Chondrocyte (in vitro differentiated cells): ENCODE data around the gene CLIP1. TPM values are rescaled to one million over a fixed set of nuclear protein-coding genes. Genes with fewer than 3 reads are reported as not detected.
A peak's percentile ranks its signal among the peaks of the same experiment; 100 is the strongest.
"Not testable (repeated sequence)": the region's sequence is repeated elsewhere in the genome, so short reads cannot be mapped to it uniquely, and the experiment has no call there.

Experiments
- DNase-seq: peaks from one replicate; pipeline ENCODE4 v3.0.0; 2021; ENCODE audit warnings: mixed read lengths, low spot score
- H3K27ac Mint-ChIP-seq: one replicate; pipeline ENCODE4 v1.8.0; 2021; ENCODE audit warnings: mild to moderate bottlenecking, moderate library complexity, mixed read lengths; ENCODE audit not compliant: unreplicated experiment
- H3K27me3 Mint-ChIP-seq: 2 replicates; pipeline ENCODE4 v1.8.0; 2021; ENCODE audit warnings: low read depth, mixed read lengths
- H3K36me3 Mint-ChIP-seq: 2 replicates; pipeline ENCODE4 v1.8.0; 2021; ENCODE audit warnings: low read depth, mixed read lengths
- H3K4me1 Mint-ChIP-seq: 2 replicates; pipeline ENCODE4 v1.8.0; 2021; ENCODE audit warnings: low read depth, mild to moderate bottlenecking, mixed read lengths
- H3K4me3 Mint-ChIP-seq: one replicate; pipeline ENCODE4 v1.8.0; 2021; ENCODE audit warnings: mild to moderate bottlenecking, moderate library complexity, mixed read lengths; ENCODE audit not compliant: unreplicated experiment
- H3K9me3 Mint-ChIP-seq: 2 replicates; pipeline ENCODE4 v1.8.0; 2021; ENCODE audit warnings: low read depth, mixed read lengths
- total RNA-seq: library from RNA; stranded (reverse); gene quantifications from 3 replicates; pipeline ENCODE4 v1.2.1, GENCODE V29; 2021
- TF ChIP-seq, protein P1 (sequence below): fragments of 200-600 bp; sonication (generic); IDR thresholded peaks from 2 replicates; pipeline ENCODE4 v1.5.0; 2021; ENCODE audit warnings: antibody characterized with exemption, mild to moderate bottlenecking, moderate library complexity

Gene CLIP1
- total RNA-seq, 1 donor from 2014 or later, result 101 TPM

- TF ChIP-seq, protein P1, sequence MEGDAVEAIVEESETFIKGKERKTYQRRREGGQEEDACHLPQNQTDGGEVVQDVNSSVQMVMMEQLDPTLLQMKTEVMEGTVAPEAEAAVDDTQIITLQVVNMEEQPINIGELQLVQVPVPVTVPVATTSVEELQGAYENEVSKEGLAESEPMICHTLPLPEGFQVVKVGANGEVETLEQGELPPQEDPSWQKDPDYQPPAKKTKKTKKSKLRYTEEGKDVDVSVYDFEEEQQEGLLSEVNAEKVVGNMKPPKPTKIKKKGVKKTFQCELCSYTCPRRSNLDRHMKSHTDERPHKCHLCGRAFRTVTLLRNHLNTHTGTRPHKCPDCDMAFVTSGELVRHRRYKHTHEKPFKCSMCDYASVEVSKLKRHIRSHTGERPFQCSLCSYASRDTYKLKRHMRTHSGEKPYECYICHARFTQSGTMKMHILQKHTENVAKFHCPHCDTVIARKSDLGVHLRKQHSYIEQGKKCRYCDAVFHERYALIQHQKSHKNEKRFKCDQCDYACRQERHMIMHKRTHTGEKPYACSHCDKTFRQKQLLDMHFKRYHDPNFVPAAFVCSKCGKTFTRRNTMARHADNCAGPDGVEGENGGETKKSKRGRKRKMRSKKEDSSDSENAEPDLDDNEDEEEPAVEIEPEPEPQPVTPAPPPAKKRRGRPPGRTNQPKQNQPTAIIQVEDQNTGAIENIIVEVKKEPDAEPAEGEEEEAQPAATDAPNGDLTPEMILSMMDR, result no peak
- no peak for DNase-seq
- H3K4me3 Mint-ChIP-seq, result peak overlapping the region; percentile 82
- H3K36me3 Mint-ChIP-seq, result no peaks in the 10 kb centered on the region
- H3K27me3 Mint-ChIP-seq, result no peaks in the 10 kb centered on the region
- no peaks in the 10 kb centered on the region for H3K9me3 Mint-ChIP-seq
- H3K27ac Mint-ChIP-seq, result peak overlapping the region; percentile 94
- peaks cover 40% of the 10 kb centered on the region for H3K4me1 Mint-ChIP-seq
Observed at GRCh38 chr12:122422730-122423257, 325 bp upstream of the CLIP1 start.

- peak overlapping the region; percentile 97 for H3K27ac Mint-ChIP-seq
- H3K36me3 Mint-ChIP-seq, result no peaks in the 10 kb centered on the region
- H3K27me3 Mint-ChIP-seq, result no peaks in the 10 kb centered on the region
- TF ChIP-seq, protein P1, result no peak
- DNase-seq, result no peak
- no peaks in the 10 kb centered on the region for H3K9me3 Mint-ChIP-seq
- H3K4me3 Mint-ChIP-seq, result peak overlapping the region; percentile 91
- H3K4me1 Mint-ChIP-seq, result peaks cover 52% of the 10 kb centered on the region
Observed at GRCh38 chr12:122421187-122421820, 1.2 kb downstream of the CLIP1 start.

DNA sequence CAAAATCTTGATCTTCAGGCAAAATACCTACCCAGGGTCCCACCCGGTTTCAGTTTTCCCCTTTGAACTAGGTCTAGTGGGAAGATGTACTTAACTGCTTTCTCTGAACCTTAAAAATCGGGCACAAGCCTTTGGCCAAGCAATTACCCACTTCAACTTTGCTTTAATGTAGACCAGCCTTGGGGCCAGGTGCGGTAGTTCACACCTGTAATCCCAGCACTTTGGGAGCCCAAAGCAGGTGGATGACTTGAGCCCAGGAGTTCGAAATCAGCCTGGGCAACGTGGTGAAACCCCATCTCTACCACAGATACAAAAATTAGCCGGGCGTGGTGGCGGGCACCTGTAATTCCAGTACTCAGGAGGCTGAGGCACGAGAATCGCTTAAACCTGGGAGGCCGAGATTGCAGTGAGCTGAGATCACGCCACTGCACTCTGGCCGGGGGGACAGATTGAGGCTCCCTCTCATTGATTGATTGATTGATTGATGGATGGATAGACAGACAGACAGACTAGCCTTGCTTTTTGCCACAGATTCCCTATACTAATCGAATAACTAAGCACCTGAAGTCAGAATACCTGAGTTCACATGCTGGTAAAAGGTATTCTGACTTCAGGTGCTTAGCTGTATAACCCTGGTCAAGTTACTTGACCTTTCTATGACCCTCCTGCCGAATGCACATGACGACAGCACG is 1.9 kb downstream of the CLIP1 start:
- TF ChIP-seq, protein P1, result no peak
- H3K27ac Mint-ChIP-seq, result peak overlapping the region; percentile 97
- no peaks in the 10 kb centered on the region for H3K9me3 Mint-ChIP-seq
- DNase-seq, result no peak
- peak overlapping the region; percentile 91 for H3K4me3 Mint-ChIP-seq
- H3K27me3 Mint-ChIP-seq, result no peaks in the 10 kb centered on the region
- no peaks in the 10 kb centered on the region for H3K36me3 Mint-ChIP-seq
- H3K4me1 Mint-ChIP-seq, result peaks cover 59% of the 10 kb centered on the region

GRCh38 chr12:122419094-122419493 is 3.4 kb downstream of the CLIP1 start:
- H3K36me3 Mint-ChIP-seq, H3K4me3 Mint-ChIP-seq, H3K9me3 Mint-ChIP-seq, DNase-seq, H3K27me3 Mint-ChIP-seq, H3K27ac Mint-ChIP-seq: not testable (repeated sequence)
- H3K4me1 Mint-ChIP-seq, result peaks cover 62% of the 10 kb centered on the region

GRCh38 chr12:122415665-122416064 is 6.8 kb downstream of the CLIP1 start:
- not testable (repeated sequence) for H3K36me3 Mint-ChIP-seq, H3K27me3 Mint-ChIP-seq, H3K9me3 Mint-ChIP-seq, H3K27ac Mint-ChIP-seq, H3K4me3 Mint-ChIP-seq, DNase-seq
- peaks cover 67% of the 10 kb centered on the region for H3K4me1 Mint-ChIP-seq

- Mint-ChIP-seq H3K4me1 (peaks cover 53% of the 10 kb centered on the region), H3K27me3 (no peaks in the 10 kb centered on the region), H3K36me3 (no peaks in the 10 kb centered on the region), H3K9me3 (no peaks in the 10 kb centered on the region), H3K27ac (no peak overlapping the region), H3K4me3 (no peak overlapping the region)
- TF ChIP-seq, protein P1, result no peak
- no peak for DNase-seq
Observed at GRCh38 chr12:122413516-122414404, 8.7 kb downstream of the CLIP1 start.
